Measurements from ENCODE around the gene USB1.

The USB1 gene

GRCh38 chr16:58024486-58025350 is 23.5 kb downstream of the USB1 start:
- Histone ChIP-seq H3K4me3 (ENCODE audit: low read length) (peak overlapping the region; percentile 85), H3K4me1 (ENCODE audit: control insufficient read depth, low read depth, low read length) (peaks cover 25% of the 10 kb centered on the region), H3K27ac (ENCODE audit: low read length) (no peak overlapping the region), H3K9ac (ENCODE audit: low read length) (peak overlapping the region; percentile 36), H3K27me3 (ENCODE audit: control insufficient read depth, insufficient read depth, low read length) (peaks cover 21% of the 10 kb centered on the region), H3K9me3 (ENCODE audit: control insufficient read depth, low read depth, low read length) (no peaks in the 10 kb centered on the region), H3K36me3 (ENCODE audit: control insufficient read depth, low read depth, low read length) (no peaks in the 10 kb centered on the region)

- Histone ChIP-seq H3K27ac (ENCODE audit: low read length) (no peak within 1 kb of the TSS), H3K27me3 (ENCODE audit: control insufficient read depth, insufficient read depth, low read length) (peaks cover 21% of the 10 kb centered on the region), H3K9ac (ENCODE audit: low read length) (peak within 1 kb of the TSS; percentile 67), H3K36me3 (ENCODE audit: control insufficient read depth, low read depth, low read length) (no peaks in the 10 kb centered on the region), H3K9me3 (ENCODE audit: control insufficient read depth, low read depth, low read length) (no peaks in the 10 kb centered on the region), H3K4me1 (ENCODE audit: control insufficient read depth, low read depth, low read length) (peaks cover 25% of the 10 kb centered on the region), H3K4me3 (ENCODE audit: low read length) (peak within 1 kb of the TSS; percentile 85)
Measured at GRCh38 chr16:58025351-58026138, 24.3 kb downstream of the USB1 start, which contains the start of gene MMP15. Gene MMP15, plus strand, starts transcription at chr16:58025754. Its CDS starts 597 bp downstream, at chr16:58026351.

GRCh38 chr16:58026139-58026704 is 25.0 kb downstream of the USB1 start:
- Histone ChIP-seq H3K9ac (ENCODE audit: low read length) (peak overlapping the region; percentile 67), H3K4me1 (ENCODE audit: control insufficient read depth, low read depth, low read length) (peaks cover 25% of the 10 kb centered on the region), H3K27ac (ENCODE audit: low read length) (no peak overlapping the region), H3K9me3 (ENCODE audit: control insufficient read depth, low read depth, low read length) (no peaks in the 10 kb centered on the region), H3K27me3 (ENCODE audit: control insufficient read depth, insufficient read depth, low read length) (peaks cover 21% of the 10 kb centered on the region), H3K36me3 (ENCODE audit: control insufficient read depth, low read depth, low read length) (no peaks in the 10 kb centered on the region), H3K4me3 (ENCODE audit: low read length) (peak overlapping the region; percentile 85)

GRCh38 chr16:58026705-58027160 is 25.5 kb downstream of the USB1 start:
- no peak overlapping the region for H3K27ac ChIP-seq (ENCODE audit: low read length)
- peaks cover 25% of the 10 kb centered on the region for H3K4me1 ChIP-seq (ENCODE audit: control insufficient read depth, low read depth, low read length)
- H3K9ac ChIP-seq (ENCODE audit: low read length), result peak overlapping the region; percentile 67

GRCh38 chr16:58027161-58027915 is 26.1 kb downstream of the USB1 start:
- Histone ChIP-seq H3K4me1 (ENCODE audit: control insufficient read depth, low read depth, low read length) (peaks cover 23% of the 10 kb centered on the region), H3K27ac (ENCODE audit: low read length) (no peak overlapping the region)

More at GRCh38 chr16:58026705-58027160, 25.5 kb downstream of the USB1 start:
- Histone ChIP-seq H3K36me3 (ENCODE audit: control insufficient read depth, low read depth, low read length) (no peaks in the 10 kb centered on the region), H3K27me3 (ENCODE audit: control insufficient read depth, insufficient read depth, low read length) (peaks cover 21% of the 10 kb centered on the region), H3K4me3 (ENCODE audit: low read length) (peak overlapping the region; percentile 85), H3K9me3 (ENCODE audit: control insufficient read depth, low read depth, low read length) (no peaks in the 10 kb centered on the region)

GRCh38 chr16:58027916-58028455 is 26.8 kb downstream of the USB1 start:
- H3K9ac ChIP-seq (ENCODE audit: low read length), result no peak overlapping the region
- no peak overlapping the region for H3K27ac ChIP-seq (ENCODE audit: low read length)
- H3K9me3 ChIP-seq (ENCODE audit: control insufficient read depth, low read depth, low read length), result no peaks in the 10 kb centered on the region
- H3K4me3 ChIP-seq (ENCODE audit: low read length), result peak overlapping the region; percentile 85
- peaks cover 21% of the 10 kb centered on the region for H3K27me3 ChIP-seq (ENCODE audit: control insufficient read depth, insufficient read depth, low read length)
- H3K4me1 ChIP-seq (ENCODE audit: control insufficient read depth, low read depth, low read length), result peaks cover 17% of the 10 kb centered on the region
- H3K36me3 ChIP-seq (ENCODE audit: control insufficient read depth, low read depth, low read length), result no peaks in the 10 kb centered on the region

More at GRCh38 chr16:58027161-58027915, 26.1 kb downstream of the USB1 start:
- Histone ChIP-seq H3K36me3 (ENCODE audit: control insufficient read depth, low read depth, low read length) (no peaks in the 10 kb centered on the region), H3K9me3 (ENCODE audit: control insufficient read depth, low read depth, low read length) (no peaks in the 10 kb centered on the region), H3K9ac (ENCODE audit: low read length) (peak overlapping the region; percentile 67), H3K4me3 (ENCODE audit: low read length) (peak overlapping the region; percentile 85), H3K27me3 (ENCODE audit: control insufficient read depth, insufficient read depth, low read length) (peaks cover 21% of the 10 kb centered on the region)

- H3K36me3 ChIP-seq (ENCODE audit: control insufficient read depth, low read depth, low read length), result no peaks in the 10 kb centered on the region
- no peak overlapping the region for H3K9ac ChIP-seq (ENCODE audit: low read length)
- peaks cover 13% of the 10 kb centered on the region for H3K4me1 ChIP-seq (ENCODE audit: control insufficient read depth, low read depth, low read length)
- H3K27ac ChIP-seq (ENCODE audit: low read length), result no peak overlapping the region
- no peak overlapping the region for H3K4me3 ChIP-seq (ENCODE audit: low read length)
- H3K9me3 ChIP-seq (ENCODE audit: control insufficient read depth, low read depth, low read length), result no peaks in the 10 kb centered on the region
- H3K27me3 ChIP-seq (ENCODE audit: control insufficient read depth, insufficient read depth, low read length), result peaks cover 15% of the 10 kb centered on the region
Measured at GRCh38 chr16:58028541-58029070, 27.4 kb downstream of the USB1 start.

GRCh38 chr16:58029410-58029809 is 28.2 kb downstream of the USB1 start:
- no peak overlapping the region for H3K4me3 ChIP-seq (ENCODE audit: low read length)
- H3K36me3 ChIP-seq (ENCODE audit: control insufficient read depth, low read depth, low read length), result no peaks in the 10 kb centered on the region
- H3K27me3 ChIP-seq (ENCODE audit: control insufficient read depth, insufficient read depth, low read length), result peaks cover 7% of the 10 kb centered on the region
- no peak overlapping the region for H3K9ac ChIP-seq (ENCODE audit: low read length)
- H3K4me1 ChIP-seq (ENCODE audit: control insufficient read depth, low read depth, low read length), result peaks cover 13% of the 10 kb centered on the region
- H3K27ac ChIP-seq (ENCODE audit: low read length), result no peak overlapping the region
- H3K9me3 ChIP-seq (ENCODE audit: control insufficient read depth, low read depth, low read length), result no peaks in the 10 kb centered on the region

GRCh38 chr16:58030136-58030840 is 29.1 kb downstream of the USB1 start:
- no peaks in the 10 kb centered on the region for H3K36me3 ChIP-seq (ENCODE audit: control insufficient read depth, low read depth, low read length)
- no peak overlapping the region for H3K9ac ChIP-seq (ENCODE audit: low read length)
- H3K4me1 ChIP-seq (ENCODE audit: control insufficient read depth, low read depth, low read length), result peaks cover 13% of the 10 kb centered on the region
- H3K27ac ChIP-seq (ENCODE audit: low read length), result no peak overlapping the region
- no peak overlapping the region for H3K4me3 ChIP-seq (ENCODE audit: low read length)
- no peaks in the 10 kb centered on the region for H3K27me3 ChIP-seq (ENCODE audit: control insufficient read depth, insufficient read depth, low read length)
- no peaks in the 10 kb centered on the region for H3K9me3 ChIP-seq (ENCODE audit: control insufficient read depth, low read depth, low read length)
